HepG2 (cell line): ENCODE data around the gene DLL4. TPM values are rescaled to one million over a fixed set of nuclear protein-coding genes. Genes with fewer than 3 reads are reported as not detected.

Experiments
- FOSL1 ChIP-seq: sonication (generic); formaldehyde crosslinking; IDR thresholded peaks from 2 replicates; pipeline ENCODE4 v1.9.0; 2021; ENCODE audit warnings: missing genetic modification reagents, borderline replicate concordance
- GLMP ChIP-seq: sonication (generic); formaldehyde crosslinking; IDR thresholded peaks from 2 replicates; pipeline ENCODE4 v1.9.0; 2021; ENCODE audit warnings: missing genetic modification reagents, mild to moderate bottlenecking, borderline replicate concordance
- GPN1 ChIP-seq: sonication (generic); formaldehyde crosslinking; IDR thresholded peaks from 2 replicates; pipeline ENCODE4 v1.5.1; 2020; ENCODE audit warnings: missing genetic modification reagents, borderline replicate concordance
- PCBP2 ChIP-seq: fragments of 200-400 bp; formaldehyde crosslinking; optimal IDR thresholded peaks from 2 replicates; pipeline ENCODE3; 2018; ENCODE audit warnings: low read length, low read depth; ENCODE audit not compliant: poor library complexity, severe bottlenecking
- PHF5A ChIP-seq: IDR thresholded peaks from one replicate; pipeline ENCODE4 v1.6.1; 2018; ENCODE audit warnings: low read depth, missing genetic modification reagents; ENCODE audit not compliant: unreplicated experiment
- TBP ChIP-seq: sonication (generic); formaldehyde crosslinking; IDR thresholded peaks from 2 replicates; pipeline ENCODE4 v1.5.0; 2020; ENCODE audit warnings: missing genetic modification reagents
- THAP9 ChIP-seq: sonication (generic); formaldehyde crosslinking; IDR thresholded peaks from 2 replicates; pipeline ENCODE4; 2020; ENCODE audit warnings: missing genetic modification reagents, mild to moderate bottlenecking, borderline replicate concordance
- ZNF24 ChIP-seq: fragments of 450-650 bp; IDR thresholded peaks from 2 replicates; pipeline ENCODE4 v1.6.1; 2017; ENCODE audit warnings: antibody characterized with exemption, mild to moderate bottlenecking
- ZNF614 ChIP-seq: IDR thresholded peaks from 2 replicates; pipeline ENCODE4 v1.6.1; 2018; ENCODE audit warnings: missing biosample characterization, missing genetic modification reagents, inconsistent platforms, borderline replicate concordance
- ZNF709 ChIP-seq: sonication (generic); formaldehyde crosslinking; IDR thresholded peaks from 2 replicates; pipeline ENCODE4 v1.5.0; 2020; ENCODE audit warnings: mild to moderate bottlenecking, missing genetic modification reagents
- ZSCAN31 ChIP-seq: sonication (generic); formaldehyde crosslinking; IDR thresholded peaks from 2 replicates; pipeline ENCODE4 v1.5.0; 2020; ENCODE audit warnings: low read depth, mild to moderate bottlenecking, missing genetic modification reagents
- polyA plus RNA-seq, 8 experiments: library from polyadenylated mRNA; depleted of rRNA in 3 of 8; stranded (reverse) in 7 of 8; unstranded in 1 of 8; fragments of >200 nt; fragmentation: Illumina TruSeq in 4 of 8; extraction: Trizol in 4 of 8; gene quantifications; 2 replicates each; pipeline versions ENCODE4 v1.2.1 to v1.2.3, GENCODE V29; 2011 to 2016; ENCODE audit warnings: low read depth in 4 of 8, missing spikeins in 1 of 8, mixed read lengths in 1 of 8; ENCODE audit not compliant: insufficient read depth in 1 of 8
- total RNA-seq, 5 experiments: library from RNA; depleted of rRNA; stranded (reverse); fragments of >200 nt; fragmentation: Illumina TruSeq; extraction: Trizol; gene quantifications; 2 replicates each; pipeline ENCODE4 v1.2.3, GENCODE V29; 2016; ENCODE audit warnings: low read depth in 1 of 5
- TF ChIP-seq, protein P1 (sequence below): sonication (generic); formaldehyde crosslinking; IDR thresholded peaks from 2 replicates; pipeline ENCODE4 v1.4.0; 2020; ENCODE audit warnings: missing genetic modification reagents, borderline replicate concordance

Gene DLL4
- total and polyA plus RNA-seq, 2 of the 13 experiments (the other 11 are each of a cell fraction or from before 2014, with no cell fraction given), result 0.20 to 0.25 TPM

DNA sequence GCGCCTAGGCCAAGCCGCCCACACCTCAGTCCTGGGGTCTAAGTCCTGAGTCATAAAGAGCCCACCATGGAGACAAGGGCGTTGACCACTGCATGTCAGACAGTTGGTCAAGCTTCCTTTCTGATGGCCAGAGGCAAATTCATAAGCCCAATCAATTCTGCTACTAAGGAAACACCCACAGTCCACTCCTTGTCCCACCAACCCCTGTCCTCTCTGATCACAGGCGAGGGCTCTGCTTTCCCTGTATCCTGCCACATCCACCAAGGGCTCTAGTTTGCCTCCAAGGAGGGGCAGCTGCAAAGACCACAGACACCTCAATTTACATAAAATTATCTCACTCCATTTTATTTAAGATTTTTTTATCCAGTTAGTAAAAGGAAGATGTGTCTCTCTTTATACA, 49.4 kb downstream of the DLL4 start (continued):
- TF ChIP-seq GLMP (CRISPR knock-in tag), result no peak
- TF ChIP-seq ZNF614 (CRISPR knock-in tag), result no peak
- no peak for TF ChIP-seq GPN1
- no peak for TF ChIP-seq ZNF24
- no peak for TF ChIP-seq PCBP2
- no peak for TF ChIP-seq ZNF709
- TF ChIP-seq, protein P1, sequence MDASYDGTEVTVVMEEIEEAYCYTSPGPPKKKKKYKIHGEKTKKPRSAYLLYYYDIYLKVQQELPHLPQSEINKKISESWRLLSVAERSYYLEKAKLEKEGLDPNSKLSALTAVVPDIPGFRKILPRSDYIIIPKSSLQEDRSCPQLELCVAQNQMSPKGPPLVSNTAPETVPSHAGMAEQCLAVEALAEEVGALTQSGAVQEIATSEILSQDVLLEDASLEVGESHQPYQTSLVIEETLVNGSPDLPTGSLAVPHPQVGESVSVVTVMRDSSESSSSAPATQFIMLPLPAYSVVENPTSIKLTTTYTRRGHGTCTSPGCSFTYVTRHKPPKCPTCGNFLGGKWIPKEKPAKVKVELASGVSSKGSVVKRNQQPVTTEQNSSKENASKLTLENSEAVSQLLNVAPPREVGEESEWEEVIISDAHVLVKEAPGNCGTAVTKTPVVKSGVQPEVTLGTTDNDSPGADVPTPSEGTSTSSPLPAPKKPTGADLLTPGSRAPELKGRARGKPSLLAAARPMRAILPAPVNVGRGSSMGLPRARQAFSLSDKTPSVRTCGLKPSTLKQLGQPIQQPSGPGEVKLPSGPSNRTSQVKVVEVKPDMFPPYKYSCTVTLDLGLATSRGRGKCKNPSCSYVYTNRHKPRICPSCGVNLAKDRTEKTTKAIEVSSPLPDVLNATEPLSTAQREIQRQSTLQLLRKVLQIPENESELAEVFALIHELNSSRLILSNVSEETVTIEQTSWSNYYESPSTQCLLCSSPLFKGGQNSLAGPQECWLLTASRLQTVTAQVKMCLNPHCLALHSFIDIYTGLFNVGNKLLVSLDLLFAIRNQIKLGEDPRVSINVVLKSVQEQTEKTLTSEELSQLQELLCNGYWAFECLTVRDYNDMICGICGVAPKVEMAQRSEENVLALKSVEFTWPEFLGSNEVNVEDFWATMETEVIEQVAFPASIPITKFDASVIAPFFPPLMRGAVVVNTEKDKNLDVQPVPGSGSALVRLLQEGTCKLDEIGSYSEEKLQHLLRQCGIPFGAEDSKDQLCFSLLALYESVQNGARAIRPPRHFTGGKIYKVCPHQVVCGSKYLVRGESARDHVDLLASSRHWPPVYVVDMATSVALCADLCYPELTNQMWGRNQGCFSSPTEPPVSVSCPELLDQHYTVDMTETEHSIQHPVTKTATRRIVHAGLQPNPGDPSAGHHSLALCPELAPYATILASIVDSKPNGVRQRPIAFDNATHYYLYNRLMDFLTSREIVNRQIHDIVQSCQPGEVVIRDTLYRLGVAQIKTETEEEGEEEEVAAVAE, result no peak
- no peak for TF ChIP-seq ZSCAN31
- TF ChIP-seq THAP9, result no peak
- TF ChIP-seq FOSL1 (CRISPR knock-in tag), result no peak
- no peak for TF ChIP-seq PHF5A
- no peak for TF ChIP-seq TBP (CRISPR knock-in tag)
